Body of pancreas (tissue), 4 donors: ENCODE data around the gene TSPY4. TPM values are rescaled to one million over a fixed set of nuclear protein-coding genes. Genes with fewer than 3 reads are reported as not detected.
"Not testable (repeated sequence)": the region's sequence is repeated elsewhere in the genome, so short reads cannot be mapped to it uniquely, and the experiment has no call there.

Experiments
- ATAC-seq: fragments of 150-250 bp; one replicate; pipeline ENCODE4 v1.9.1; 2016
- DNase-seq, 4 donors: peaks; one replicate each; pipeline ENCODE4 v3.0.0-alpha.2; 2019
- H3K27ac ChIP-seq, 4 donors: fragments of 200-600 bp; sonication (generic); 1 replicate in 3 of 4; 2 replicates in 1 of 4; pipeline versions ENCODE4 v1.5.1 to v1.6.1; 2016 to 2019; ENCODE audit warnings: mild to moderate bottlenecking in 1 of 4, mixed read lengths in 1 of 4, moderate library complexity in 1 of 4
- H3K27me3 ChIP-seq, 2 donors: fragments of 200-600 bp; sonication (generic); one replicate each; pipeline ENCODE4 v1.6.0; 2016; ENCODE audit warnings: mild to moderate bottlenecking in 1 of 2
- H3K36me3 ChIP-seq, 2 donors: fragments of 200-600 bp; sonication (generic); replicated peaks in 1 of 2; 2 replicates each; pipeline ENCODE4 v1.5.1; 2016; ENCODE audit warnings: low read depth in 2 of 2; ENCODE audit not compliant: insufficient read depth in 1 of 2
- H3K4me1 ChIP-seq: fragments of 200-600 bp; sonication (generic); one replicate; pipeline ENCODE4 v1.6.0; 2016
- H3K4me3 ChIP-seq, 2 donors: fragments of 200-600 bp; sonication (generic); 1 replicate in 1 of 2; 2 replicates in 1 of 2; pipeline ENCODE4 v1.5.1; 2016 to 2019
- H3K9me3 ChIP-seq, 3 donors: fragments of 200-600 bp; sonication (generic); 1 replicate in 2 of 3; 2 replicates in 1 of 3; pipeline ENCODE4 v1.5.1; 2016
- CTCF ChIP-seq, 7 experiments: fragments of 450-650 bp in 4 of 7; fragments of 200-600 bp in 3 of 7; sonication (generic) in 3 of 7; IDR thresholded peaks; one replicate each; pipeline ENCODE4 v1.5.1; 2016 to 2019; ENCODE audit warnings: antibody characterized with exemption in 7 of 7
- POLR2A ChIP-seq, 3 donors: fragments of 450-650 bp; IDR thresholded peaks; one replicate each; pipeline ENCODE4 v1.6.1; 2016; ENCODE audit warnings: antibody characterized with exemption in 3 of 3, mild to moderate bottlenecking in 2 of 3
- WGBS, 2 donors: methylation state at CpG; one replicate each; pipeline ENCODE4 v1.1.5; 2017; 5-methylcytosine and 5-hydroxymethylcytosine counted together
- intact Hi-C: fragments of 100-400 bp; cut with DNase I; formaldehyde crosslinking; loops from one replicate; pipeline ENCODE4 v1.15.1; 2023
- small RNA-seq: library from RNA; depleted of rRNA; stranded (forward); fragments of <200 nt; gene quantifications from one replicate; pipeline ENCODE3, GENCODE V24; 2016
- total RNA-seq, 2 donors: library from RNA; depleted of rRNA; stranded (reverse); fragments of >200 nt; gene quantifications; one replicate each; pipeline ENCODE4 v1.1.0, GENCODE V29; 2016

TSPY4 gene
- not detected for total RNA-seq

GRCh38 chrY:9337164-9337563 lies at the start of gene TSPY4:
TSS of gene TSPY4 (plus strand) at chrY:9337464. CDS start at chrY:9337510, 46 bp downstream.
- 85% methylated on average over 10 of the region's 26 CpGs; no CpG with 5 or more reads in 1 of the 2 donors for WGBS, 2 donors
- intact Hi-C loops, ATAC-seq: not testable (repeated sequence)

GRCh38 chrY:9320996-9321395 lies 16.3 kb upstream of the TSPY4 start:
- Histone ChIP-seq H3K27me3 (no peaks in the 10 kb centered on the region), H3K27ac (no peak overlapping the region), H3K4me3 (no peak overlapping the region), H3K9me3 (no peaks in the 10 kb centered on the region), H3K4me1 (no peaks in the 10 kb centered on the region), H3K36me3 (no peaks in the 10 kb centered on the region)
- DNase-seq (no peak), ATAC-seq (no peak)
- TF ChIP-seq CTCF (IDR thresholded peaks at IDR 0.05) (no peak), POLR2A (IDR thresholded peaks at IDR 0.05) (no peak)
- WGBS, 2 donors = 50 to 52% methylated on average over 7 of the region's 7 CpGs
- intact Hi-C loops = no loop called here

More at GRCh38 chrY:9337164-9337563, at the start of gene TSPY4:
- H3K27me3 ChIP-seq, H3K4me3 ChIP-seq, H3K4me1 ChIP-seq, H3K9me3 ChIP-seq, H3K36me3 ChIP-seq, H3K27ac ChIP-seq, DNase-seq: not testable (repeated sequence)

GRCh38 chrY:9357497-9357896 lies 20.2 kb downstream of the TSPY4 start, which contains the start of gene TSPY8:
TSS of gene TSPY8 (plus strand) at chrY:9357797. CDS start at chrY:9357843, 46 bp downstream.
- H3K36me3 ChIP-seq, intact Hi-C loops, DNase-seq, ATAC-seq, H3K9me3 ChIP-seq, H3K27me3 ChIP-seq, H3K27ac ChIP-seq, H3K4me1 ChIP-seq, H3K4me3 ChIP-seq: not testable (repeated sequence)
- WGBS, 2 donors = no CpG with 5 or more reads among the region's 25 CpGs

Small RNAs within 50 kb of the gene (small RNA-seq; reads per million reads assigned to genes)
- not detected for gene AC006158.1

Other genes starting within 250 kb of the TSPY4 start
- gene TSPY8, start 20.3 kb downstream of the TSPY4 start, total RNA-seq = not detected
- not detected for gene TSPY3, start 61.0 kb downstream of the TSPY4 start, total RNA-seq
- not detected for gene TSPY1, start 129.5 kb downstream of the TSPY4 start, total RNA-seq
- not detected for gene TSPY9, start 149.8 kb downstream of the TSPY4 start, total RNA-seq
- not detected for gene TSPY10, start 190.4 kb downstream of the TSPY4 start, total RNA-seq